NCI-H524 (cell line): ENCODE measurements around the gene SMIM38.

Source experiments
- DNase-seq, 2 experiments: peaks; one replicate each; lab custom pipeline; 2025; lab: John Stamatoyannopoulos, UW

Gene SMIM38

GRCh38 chr11:69180726-69181125 is 25.0 kb downstream of the SMIM38 start:
- no peak for DNase-seq

GRCh38 chr11:69183613-69184012 is 27.9 kb downstream of the SMIM38 start:
- no peak for DNase-seq

- DNase-seq = peak in 1 of 2 experiments; percentile 18
Measured at GRCh38 chr11:69186316-69187260, 30.9 kb downstream of the SMIM38 start.

GRCh38 chr11:69187540-69188065 is 31.9 kb downstream of the SMIM38 start:
- DNase-seq = no peak

- DNase-seq = no peak
Measured at GRCh38 chr11:69189059-69189458, 33.3 kb downstream of the SMIM38 start.

- DNase-seq = no peak
Measured at GRCh38 chr11:69190796-69191536, 35.2 kb downstream of the SMIM38 start.

- DNase-seq = peak in 1 of 2 experiments; percentile 56
Measured at GRCh38 chr11:69192301-69192721, 36.6 kb downstream of the SMIM38 start.

GRCh38 chr11:69193151-69193550 is 37.4 kb downstream of the SMIM38 start:
- DNase-seq = no peak

- no peak for DNase-seq
Measured at GRCh38 chr11:69193629-69194028, 37.9 kb downstream of the SMIM38 start.

- no peak for DNase-seq
Measured at GRCh38 chr11:69194396-69194795, 38.7 kb downstream of the SMIM38 start.

GRCh38 chr11:69194956-69195355 is 39.2 kb downstream of the SMIM38 start:
- DNase-seq = no peak

GRCh38 chr11:69195824-69196782 is 40.4 kb downstream of the SMIM38 start:
- DNase-seq = no peak

GRCh38 chr11:69196783-69197169 is 41.0 kb downstream of the SMIM38 start:
- no peak for DNase-seq

- no peak for DNase-seq
Measured at GRCh38 chr11:69198891-69199582, 43.3 kb downstream of the SMIM38 start.

GRCh38 chr11:69199583-69200315 is 44.0 kb downstream of the SMIM38 start:
- no peak for DNase-seq

- DNase-seq = no peak
Measured at GRCh38 chr11:69200331-69201065, 44.8 kb downstream of the SMIM38 start.

GRCh38 chr11:69201066-69201365 is 45.3 kb downstream of the SMIM38 start:
- no peak for DNase-seq

GRCh38 chr11:69201764-69202370 is 46.1 kb downstream of the SMIM38 start:
- no peak for DNase-seq

GRCh38 chr11:69202511-69203221 is 46.9 kb downstream of the SMIM38 start:
- DNase-seq = no peak
